Head of caudate nucleus (tissue), 42 donors: ENCODE measurements around the gene CDCP1.
A peak's percentile ranks its signal among the peaks of the same experiment; 100 is the strongest.
"Not testable (repeated sequence)": the region's sequence is repeated elsewhere in the genome, so short reads cannot be mapped to it uniquely, and the experiment has no call there.

Experiments
- DNase-seq, 42 donors: peaks; one replicate each; pipeline versions ENCODE4 v3.0.0 to v3.0.0-alpha.2; 2020 to 2021; ENCODE audit warnings: mixed read lengths in 7 of 42
- intact Hi-C: fragments of 100-400 bp; cut with DNase I; formaldehyde crosslinking; loops from one replicate; pipeline ENCODE4 v1.15.0; 2022

Gene CDCP1

DNA sequence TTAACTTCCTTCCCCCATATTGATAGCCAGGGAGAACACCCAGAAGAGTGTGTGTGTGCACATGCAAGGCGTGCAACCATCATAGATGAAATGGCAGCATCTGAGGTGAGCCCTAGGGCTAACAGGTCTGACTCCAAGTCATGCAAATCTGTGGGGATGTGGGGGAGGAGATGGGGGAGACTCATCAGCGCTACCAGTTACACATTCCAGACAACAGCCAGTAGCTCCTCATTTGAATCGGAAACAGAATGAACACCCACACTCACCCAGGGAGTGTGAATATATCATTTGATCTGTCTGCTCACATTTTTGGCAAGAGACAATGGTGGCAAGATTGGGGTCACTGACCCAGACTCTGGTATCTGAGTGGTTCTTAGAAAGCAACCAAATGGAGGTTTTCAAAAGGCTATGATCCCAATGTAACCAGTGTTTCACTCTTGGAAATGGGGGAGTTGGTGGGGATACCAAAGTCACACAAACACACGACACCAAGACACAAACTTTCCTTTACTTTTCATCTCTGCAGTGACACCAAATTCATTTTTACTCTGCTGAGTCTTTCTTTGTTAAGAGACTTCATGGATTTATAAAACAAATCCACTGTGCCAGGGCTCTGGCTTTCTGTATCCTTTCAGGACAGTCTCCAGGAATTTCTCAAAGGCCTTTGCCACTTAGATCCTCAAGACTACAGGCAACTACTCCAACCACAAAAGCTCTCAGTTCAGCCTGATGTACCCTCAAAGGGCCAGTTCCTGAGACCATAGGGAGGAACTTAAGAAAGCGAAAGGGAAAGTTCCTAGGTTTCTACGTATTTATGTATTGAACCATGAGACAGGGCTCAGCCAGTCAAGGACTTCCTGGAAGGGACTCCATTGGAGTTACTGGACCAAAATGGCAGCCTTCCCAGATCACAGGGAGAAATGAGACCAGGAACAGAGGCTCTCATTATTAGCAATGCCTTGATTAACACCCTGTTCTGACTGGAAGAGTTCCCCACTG lies 2.2 kb downstream of the CDCP1 start:
- DNase-seq: peak in 16 of 42 donors; percentile 9 to 74 (median 36)
- intact Hi-C loops: no loop called here

DNA sequence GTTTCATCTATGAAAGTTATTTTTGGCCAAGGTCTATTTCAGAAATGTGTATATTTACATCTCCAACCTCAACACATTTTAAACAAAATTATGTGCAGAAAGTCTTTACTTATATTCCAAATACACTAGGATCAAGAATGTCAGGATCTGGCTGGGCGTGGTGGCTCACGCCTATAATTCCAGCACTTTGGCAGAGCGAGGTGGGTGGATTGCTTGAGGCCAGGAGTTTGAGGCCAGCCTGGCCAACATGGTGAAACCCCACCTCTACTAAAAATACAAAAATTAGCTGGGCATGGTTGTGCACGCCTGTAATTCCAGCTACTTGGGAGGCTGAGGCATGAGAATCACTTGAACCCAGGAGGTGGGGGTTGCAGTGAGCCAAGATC lies 5.4 kb downstream of the CDCP1 start:
- intact Hi-C loops, DNase-seq: not testable (repeated sequence)

DNA sequence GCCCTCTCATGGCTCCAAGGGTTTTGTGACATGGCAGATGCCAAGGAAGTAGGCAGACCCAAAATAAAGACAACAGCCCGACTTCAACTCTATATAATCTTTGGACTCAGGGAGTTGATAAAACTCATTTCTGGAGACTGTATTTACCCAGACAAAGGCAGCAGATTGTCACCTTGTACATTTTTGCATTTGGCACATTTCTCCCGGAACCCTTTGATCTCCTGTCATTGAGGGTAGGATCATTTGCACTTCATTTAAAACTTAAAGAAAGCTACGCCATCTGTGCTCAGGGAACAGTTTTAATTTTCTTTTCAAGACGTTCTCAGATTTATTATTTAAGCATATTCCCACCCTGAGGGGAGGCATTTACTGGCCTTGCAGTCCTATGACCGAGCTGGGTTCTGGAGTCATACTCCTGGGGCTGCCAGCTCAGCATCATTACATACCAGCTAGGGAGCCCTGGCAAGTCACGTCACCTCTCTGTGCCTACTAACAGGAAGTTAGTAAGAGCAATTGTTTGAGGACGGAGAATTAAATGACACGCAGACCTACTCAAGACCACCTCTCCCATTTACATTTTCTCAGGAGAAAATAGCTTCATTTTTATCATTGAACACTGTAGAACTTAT lies 5.9 kb downstream of the CDCP1 start:
- DNase-seq: peak in 2 of 42 donors; percentile 19 to 34
- intact Hi-C loops: no loop called here

DNA sequence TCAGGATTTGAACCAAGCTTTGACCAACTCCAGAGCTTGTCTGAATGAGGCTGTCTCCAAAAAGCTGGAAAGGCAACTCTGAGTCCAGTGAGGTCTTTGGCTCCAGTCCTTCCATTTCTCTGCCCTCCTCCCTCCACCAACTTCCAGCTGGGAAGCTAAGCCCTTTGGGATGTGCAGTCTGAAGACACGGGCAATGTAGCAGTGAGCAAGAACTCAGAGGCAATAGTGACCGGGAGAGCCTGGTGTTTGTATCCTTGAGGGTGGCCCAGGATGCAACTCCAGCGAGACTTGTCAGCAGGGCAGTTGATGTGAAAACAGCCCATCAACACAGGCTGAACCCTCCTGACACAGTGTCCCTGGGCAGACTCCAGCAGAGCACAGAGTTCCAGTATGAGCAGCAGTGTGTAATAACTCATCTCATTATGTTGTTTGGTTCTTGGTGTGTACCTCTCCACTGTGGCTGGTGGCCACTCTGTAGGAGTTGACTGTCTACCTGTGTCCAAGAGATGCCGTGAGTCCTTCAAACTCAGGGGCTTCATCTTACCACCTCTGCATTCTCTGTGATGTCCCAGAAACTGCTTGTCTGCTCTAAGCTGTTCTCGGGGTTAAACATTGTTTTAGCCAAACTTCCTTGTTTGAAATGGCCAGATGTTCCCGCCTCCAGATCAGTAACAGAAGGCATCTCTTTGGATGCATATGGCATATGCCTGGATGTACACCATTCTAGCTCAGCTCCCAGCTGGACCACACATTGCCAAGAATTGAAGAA lies 6.6 kb downstream of the CDCP1 start:
- intact Hi-C loops: no loop called here

DNA sequence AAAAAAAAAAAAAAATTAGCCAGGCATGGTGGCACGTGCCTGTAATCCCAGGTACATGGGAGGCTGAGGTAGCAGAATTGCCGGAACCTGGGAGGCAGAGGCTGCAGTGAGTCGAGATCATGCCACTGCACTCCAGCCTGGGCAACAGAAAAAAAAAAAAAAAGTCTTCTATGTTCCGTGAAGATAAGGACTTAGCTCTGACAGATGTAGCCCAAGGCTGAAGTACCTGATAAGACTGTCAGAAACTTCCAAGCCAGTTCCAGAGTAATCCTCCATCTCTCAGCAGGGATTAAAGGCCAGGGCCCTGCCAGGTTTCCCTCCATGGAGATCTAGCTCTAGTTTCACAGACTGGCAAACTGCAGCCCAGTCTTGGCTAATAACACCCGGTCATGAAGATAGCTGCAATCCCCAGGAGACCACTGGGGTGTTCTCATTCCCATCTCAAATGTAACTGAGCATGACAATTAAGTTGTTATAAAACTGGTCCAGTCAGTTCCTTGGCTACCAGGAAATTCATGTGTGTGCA lies 8.5 kb downstream of the CDCP1 start:
- no peak for DNase-seq
- intact Hi-C loops: no loop called here

More for the DNA sequence above, 6.6 kb downstream of the CDCP1 start:
- DNase-seq: no peak

DNA sequence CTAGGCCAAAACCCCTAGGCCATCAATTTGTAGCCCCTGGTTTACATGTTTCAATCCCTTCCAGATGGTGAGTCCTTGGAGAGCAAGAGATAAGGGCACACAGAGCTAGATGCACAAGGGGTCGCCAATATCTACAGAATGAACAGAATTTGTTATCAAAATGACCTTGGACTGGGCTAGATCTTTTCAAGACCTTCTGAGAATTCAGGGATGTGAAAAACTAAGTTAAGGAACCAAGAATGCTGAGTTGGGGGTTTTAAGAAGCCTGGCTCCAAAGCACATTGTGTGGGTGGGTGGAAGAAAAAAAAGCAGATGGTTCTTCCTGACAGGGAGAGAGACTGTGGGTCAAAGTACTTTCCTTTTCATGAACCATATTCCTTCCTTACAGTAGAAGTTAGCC lies 10.2 kb downstream of the CDCP1 start:
- peak in 1 of 42 donors; percentile 10 for DNase-seq
- intact Hi-C loops: no loop called here

DNA sequence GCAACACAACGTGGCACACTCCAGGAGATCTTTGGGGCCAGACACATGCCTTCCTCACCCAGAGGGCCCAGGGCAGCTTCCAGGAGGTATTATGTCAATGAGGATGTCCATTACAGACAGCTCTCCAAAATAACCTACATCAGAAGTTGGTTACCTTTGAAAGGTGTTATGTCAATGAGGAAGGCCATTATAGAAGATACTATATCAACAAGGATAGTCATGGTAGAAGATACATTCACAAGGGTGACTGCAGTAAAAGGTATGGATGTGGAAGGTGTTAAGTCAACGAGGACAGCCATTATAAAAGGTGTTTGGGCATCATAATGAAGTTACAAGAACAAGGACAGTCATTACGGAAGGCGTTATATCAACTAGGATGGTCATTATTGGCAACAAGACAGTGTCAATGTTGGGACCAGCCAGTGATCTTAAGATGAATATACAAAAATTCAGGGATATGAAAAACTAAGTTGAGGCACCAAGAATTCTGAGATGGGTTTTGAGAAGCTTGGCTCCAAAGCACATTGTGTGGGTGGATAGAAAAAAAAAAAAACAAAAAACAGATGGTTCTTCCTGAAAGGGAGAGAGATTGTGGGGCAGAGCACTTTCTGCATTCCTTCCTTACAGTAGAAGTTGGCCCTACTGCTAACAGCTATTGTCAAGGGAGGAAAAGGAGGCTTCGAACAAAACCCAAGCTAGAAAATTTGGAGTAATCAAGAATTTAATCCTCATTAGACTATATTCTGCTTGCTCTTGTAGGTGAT lies 11.2 kb downstream of the CDCP1 start:
- DNase-seq: no peak
- intact Hi-C loops: no loop called here

DNA sequence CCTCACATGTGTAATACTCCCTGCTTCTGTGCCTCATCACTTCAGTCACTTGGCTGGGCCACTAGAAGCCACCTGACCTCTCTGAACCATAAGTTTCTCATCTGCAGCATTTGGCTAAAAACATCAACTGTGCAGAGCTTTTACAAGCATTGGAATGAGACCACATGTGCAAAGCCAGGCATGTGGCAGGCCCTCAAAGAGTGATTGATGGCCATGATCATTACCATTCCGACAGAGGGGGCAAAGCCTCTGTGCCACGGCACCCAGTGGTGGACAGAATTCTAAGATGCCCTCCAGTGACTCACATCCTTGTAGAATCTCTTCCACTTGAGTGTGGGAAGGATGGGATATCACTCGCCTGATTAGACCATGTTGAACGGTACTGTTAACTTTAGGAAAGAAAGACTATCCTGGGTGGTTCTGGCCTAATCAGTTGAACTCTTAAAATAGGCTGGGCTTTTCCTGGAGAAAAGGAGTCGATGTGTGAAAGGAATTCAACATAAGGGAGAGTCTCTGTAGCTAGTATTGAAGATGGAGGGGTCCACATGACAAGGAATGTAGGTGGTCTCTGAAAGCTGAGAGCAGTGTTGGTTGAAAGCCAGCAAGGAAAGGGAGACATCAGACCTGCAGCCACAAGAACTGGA lies 13.5 kb downstream of the CDCP1 start:
- intact Hi-C loops: no loop called here
- no peak for DNase-seq

DNA sequence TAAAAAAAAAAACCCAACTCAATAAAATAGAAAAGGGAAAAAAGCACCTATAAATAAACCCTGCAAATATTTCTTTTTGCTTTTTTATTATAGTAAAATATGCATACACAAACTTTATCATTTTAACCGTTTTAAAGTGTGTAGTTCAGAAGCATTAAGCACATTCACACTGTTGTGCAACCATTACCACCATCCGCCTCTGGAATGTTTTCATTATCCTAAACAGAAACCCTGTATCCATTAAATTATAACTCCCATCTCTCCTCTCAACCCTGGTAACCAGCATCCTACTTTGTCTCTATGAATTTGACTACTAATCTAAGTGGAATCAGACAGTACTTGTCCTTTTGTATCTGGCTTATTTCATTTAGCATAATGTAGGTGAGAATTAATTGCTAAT lies 15.0 kb downstream of the CDCP1 start:
- intact Hi-C loops: no loop called here
- DNase-seq: no peak

DNA sequence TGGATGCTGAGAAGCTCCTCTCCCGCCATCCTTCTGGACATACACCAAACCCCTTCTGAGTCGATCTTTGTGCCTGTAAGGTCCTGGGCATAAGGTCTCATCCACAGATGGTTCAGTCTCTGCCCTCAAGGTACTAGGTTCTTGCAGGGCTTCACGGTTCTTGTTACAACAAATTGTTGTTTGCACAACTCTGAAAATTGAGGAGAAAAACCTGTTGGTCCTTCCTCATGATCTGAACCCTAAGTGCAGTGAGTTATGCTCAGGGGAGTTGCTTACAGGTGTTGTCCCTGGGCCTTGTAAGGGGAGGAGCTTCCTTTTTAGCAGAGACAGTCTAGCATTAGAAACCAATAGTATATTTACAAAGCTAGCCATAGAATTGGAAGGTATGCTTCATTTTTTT lies 15.7 kb downstream of the CDCP1 start:
- intact Hi-C loops: no loop called here
- DNase-seq: no peak

DNA sequence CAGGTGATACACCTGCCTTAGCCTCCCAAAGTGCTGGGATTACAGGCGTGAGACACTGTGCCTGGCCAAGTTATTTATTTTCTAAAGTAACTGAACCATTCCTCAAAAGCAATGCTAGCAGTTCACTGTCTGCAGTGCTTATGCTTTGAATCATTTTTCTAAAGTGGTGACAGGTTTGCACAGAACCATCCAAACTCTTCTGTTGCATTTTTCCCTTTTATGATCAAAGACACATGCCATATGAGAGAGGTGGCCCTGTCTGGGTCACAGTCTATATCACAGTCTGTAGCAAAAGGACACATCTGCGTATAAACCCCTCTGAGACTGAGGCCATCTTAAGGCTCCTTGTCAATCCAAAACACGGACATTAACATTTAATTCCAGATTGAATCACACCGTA lies 17.2 kb downstream of the CDCP1 start:
- DNase-seq: no peak
- intact Hi-C loops: no loop called here

DNA sequence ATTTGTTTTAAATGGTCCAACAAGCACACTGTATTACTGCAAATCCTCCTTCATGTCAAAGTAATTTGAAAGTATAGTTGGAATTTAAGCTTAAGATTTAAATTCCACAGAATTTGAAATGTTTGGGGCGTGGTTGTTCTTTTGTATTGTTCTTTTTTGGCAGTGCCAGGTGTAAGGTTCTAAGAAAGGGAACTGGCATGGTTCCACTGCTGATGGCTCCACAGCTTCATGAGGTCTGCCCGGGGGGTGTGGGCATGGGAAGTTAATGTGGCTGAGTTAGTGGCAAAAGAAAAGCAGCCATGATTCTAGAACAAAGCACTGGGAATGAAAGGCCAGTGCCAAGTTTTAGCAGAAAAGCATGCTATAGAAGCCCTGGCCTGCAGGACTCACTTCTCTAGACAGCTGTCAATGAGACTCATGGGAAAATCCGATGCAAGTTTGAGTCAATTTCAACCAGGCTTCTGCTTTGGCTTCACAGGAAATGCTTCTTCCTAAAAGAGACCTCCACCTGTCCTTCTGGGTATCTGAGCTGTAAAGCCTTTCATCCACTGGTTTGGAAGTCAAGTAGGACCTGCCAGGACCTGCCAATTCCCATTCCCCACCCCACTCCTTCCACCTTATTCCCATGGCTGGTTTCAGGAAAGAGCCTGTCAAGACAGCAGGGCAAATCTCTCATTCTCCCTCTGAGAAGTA lies 18.9 kb downstream of the CDCP1 start:
- DNase-seq: no peak
- intact Hi-C loops: no loop called here

DNA sequence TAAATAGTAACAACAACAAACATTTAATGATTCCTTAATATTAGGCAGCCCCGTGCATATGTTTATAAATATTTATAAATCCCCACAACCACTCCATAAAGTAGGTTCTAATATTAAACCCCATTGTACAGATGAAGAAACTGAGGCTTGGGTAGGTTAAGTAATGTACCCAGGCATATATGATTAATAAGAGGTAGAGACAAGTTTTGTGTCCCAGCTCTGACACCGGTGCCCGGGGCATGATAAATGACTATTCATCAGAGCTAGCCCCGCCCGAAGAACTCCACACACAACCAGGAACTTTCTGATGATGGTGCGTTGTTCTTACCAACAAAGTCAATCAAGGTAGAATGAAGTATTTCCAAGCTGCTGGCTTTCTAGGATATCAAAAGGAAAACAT lies 19.4 kb downstream of the CDCP1 start:
- no peak for DNase-seq
- intact Hi-C loops: no loop called here

DNA sequence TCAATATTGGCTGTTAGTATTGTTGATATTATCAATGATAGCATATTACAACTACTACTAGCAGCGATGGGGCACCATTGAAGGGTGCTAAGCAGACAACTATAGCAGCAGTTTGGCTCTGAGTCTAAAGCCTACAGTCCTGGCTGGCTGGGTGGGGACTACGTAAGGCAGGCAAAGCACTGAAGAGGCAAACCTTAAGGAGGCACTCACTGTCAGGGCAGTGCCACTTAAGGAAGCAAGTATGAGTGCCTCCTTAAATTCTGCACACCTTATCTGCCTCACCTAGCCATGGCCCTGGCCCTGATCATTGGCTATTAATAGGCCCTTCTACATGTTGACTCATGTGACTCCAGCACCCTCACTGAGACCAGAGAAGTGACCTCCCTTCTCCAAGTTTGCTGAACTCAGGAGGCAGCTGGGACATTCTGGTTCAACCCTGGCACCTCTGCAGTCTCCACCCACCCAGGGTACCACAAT lies 20.6 kb downstream of the CDCP1 start:
- DNase-seq: no peak
- intact Hi-C loops: no loop called here

DNA sequence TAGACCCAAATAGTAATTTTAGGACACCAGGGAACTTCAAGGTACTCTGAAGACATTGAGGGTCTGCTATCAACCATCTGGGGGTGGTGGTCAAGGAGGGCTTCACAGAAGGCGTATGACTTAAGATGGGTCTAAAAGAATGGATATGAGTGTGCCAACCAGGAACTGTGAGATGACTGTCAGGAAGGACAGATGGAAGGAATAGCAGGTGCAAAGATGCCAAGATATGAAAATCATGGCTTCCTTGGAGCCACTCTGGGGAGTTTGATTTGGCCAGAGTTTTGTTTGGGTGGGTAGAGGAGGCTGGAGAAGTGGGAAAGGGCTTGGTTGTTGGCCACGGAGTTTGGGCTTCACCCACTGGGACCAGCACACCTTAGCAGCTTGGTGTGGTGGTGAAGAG lies 21.2 kb downstream of the CDCP1 start:
- DNase-seq: no peak
- intact Hi-C loops: no loop called here

DNA sequence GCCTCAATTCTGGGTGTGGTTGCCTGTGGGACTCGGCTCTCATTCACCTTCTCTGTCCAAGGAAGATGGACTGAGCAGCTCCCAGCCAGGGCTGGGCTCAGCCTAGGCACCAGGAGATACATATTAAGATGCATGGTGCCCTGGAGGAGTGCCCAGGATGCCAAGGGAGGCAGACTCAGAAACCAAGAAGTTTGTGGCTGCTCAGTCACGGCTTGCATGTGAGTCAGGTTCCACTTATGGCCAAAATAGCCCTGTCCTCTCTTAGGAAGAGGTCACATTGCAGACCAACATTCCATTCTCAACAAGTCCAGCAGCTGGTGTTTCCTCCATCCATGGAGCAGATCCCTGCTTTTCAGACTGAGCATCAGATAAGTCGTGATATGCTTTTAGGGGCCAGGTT lies 21.8 kb downstream of the CDCP1 start:
- DNase-seq: no peak
- intact Hi-C loops: no loop called here

DNA sequence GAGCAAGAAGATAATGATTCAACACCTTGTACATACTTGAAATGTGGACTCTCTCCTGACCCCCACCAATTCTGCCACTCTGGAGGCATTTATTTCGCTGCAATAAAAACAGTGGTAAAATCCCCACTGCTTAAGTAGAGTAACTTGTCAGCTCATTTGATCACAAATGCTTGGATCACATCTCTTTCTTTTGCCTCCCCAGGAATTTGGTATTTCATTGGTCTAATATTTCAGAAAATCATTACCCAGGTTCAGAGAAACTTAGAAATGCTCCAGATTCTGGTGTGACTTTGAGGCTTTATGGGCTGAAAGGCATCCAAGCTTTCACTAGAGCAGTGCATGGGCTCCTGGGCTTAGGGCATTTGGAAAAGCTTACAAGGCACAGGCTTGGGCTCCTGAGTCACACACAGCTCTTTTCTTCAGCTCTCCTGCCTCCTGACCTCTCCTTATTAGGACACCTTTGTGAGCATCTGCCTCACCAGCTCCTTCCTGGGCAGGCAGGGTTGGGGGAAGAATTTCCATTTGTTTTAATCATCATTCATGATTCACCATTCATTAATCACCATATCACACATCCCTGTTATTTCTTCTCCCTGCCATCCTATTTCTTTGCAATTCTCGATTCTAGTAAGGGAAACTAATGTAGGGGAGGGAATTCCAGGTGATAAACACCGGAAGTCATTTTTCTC lies 22.5 kb downstream of the CDCP1 start:
- intact Hi-C loops: no loop called here
- no peak for DNase-seq
